K562 treated with DMSO at 1 percent for 4 hours (cell line): ENCODE data around the gene MT2A. TPM values are rescaled to one million over a fixed set of nuclear protein-coding genes. Genes with fewer than 3 reads are reported as not detected.

Source experiments
- total RNA-seq: library from RNA; unstranded; fragments of 300-600 nt; gene quantifications from 2 replicates; pipeline ENCODE4 v1.2.3, GENCODE V29; 2022; ENCODE audit not compliant: insufficient read depth

Gene MT2A
- 10.0 and 23.8 TPM in 2 replicates for total RNA-seq

GRCh38 chr16:56608043-56608875, at the start of gene MT2A:
Gene MT2A (plus strand): TSS chr16:56608584. CDS start chr16:56608656, 72 bp downstream.

GRCh38 chr16:56564793-56565477, 43.4 kb upstream of the MT2A start, which contains the start of gene MT4:
Gene MT4 (plus strand): TSS chr16:56565073. CDS start chr16:56565129, 56 bp downstream.

GRCh38 chr16:56589141-56590039, 19.0 kb upstream of the MT2A start, which contains the start of gene MT3:
Gene MT3 (plus strand): TSS chr16:56589528. CDS start chr16:56589591, 63 bp downstream.

GRCh38 chr16:56625140-56625942, 17.0 kb downstream of the MT2A start, which contains the start of gene MT1E:
Gene MT1E (plus strand): TSS chr16:56625781. CDS start chr16:56625852, 71 bp downstream.

GRCh38 chr16:56632156-56632847, 23.9 kb downstream of the MT2A start, which contains the start of gene MT1M:
Gene MT1M (plus strand): TSS chr16:56632659. CDS start chr16:56632732, 73 bp downstream.

GRCh38 chr16:56637814-56638750, 29.7 kb downstream of the MT2A start, which contains the start of gene MT1A:
Gene MT1A (plus strand): TSS chr16:56638666. CDS start chr16:56638739, 73 bp downstream.

GRCh38 chr16:56651586-56651985, 43.2 kb downstream of the MT2A start, which contains the start of gene MT1B:
Gene MT1B (plus strand): TSS chr16:56651886. CDS start chr16:56651954, 68 bp downstream.

GRCh38 chr16:56657555-56658326, 49.4 kb downstream of the MT2A start, which contains the start of gene MT1F:
Gene MT1F (plus strand): TSS chr16:56657959. CDS start chr16:56658059, 100 bp downstream.

Other genes starting within 250 kb of the MT2A start
- gene AMFR, start 183.0 kb upstream of the MT2A start, total RNA-seq: 106 and 107 TPM in 2 replicates
- 39.5 and 63.7 TPM in 2 replicates for gene NUDT21, start 157.3 kb upstream of the MT2A start, total RNA-seq
- 23.1 and 26.9 TPM in 2 replicates for gene OGFOD1, start 157.0 kb upstream of the MT2A start, total RNA-seq
- gene BBS2, start 88.6 kb upstream of the MT2A start, total RNA-seq: 12.4 and 21.7 TPM in 2 replicates
- gene MT4, start 43.5 kb upstream of the MT2A start, total RNA-seq: not detected in 2 replicates
- gene MT3, start 19.1 kb upstream of the MT2A start, total RNA-seq: not detected in 2 replicates
- not detected in 2 replicates for gene MT1E, start 17.2 kb downstream of the MT2A start, total RNA-seq
- not detected in 2 replicates for gene MT1M, start 24.1 kb downstream of the MT2A start, total RNA-seq
- gene MT1A, start 30.1 kb downstream of the MT2A start, total RNA-seq: not detected in 2 replicates
- gene MT1B, start 43.3 kb downstream of the MT2A start, total RNA-seq: not detected in 2 replicates
- not detected in 2 replicates for gene MT1F, start 49.4 kb downstream of the MT2A start, total RNA-seq
- not detected in 2 replicates for gene MT1G, start 59.5 kb downstream of the MT2A start, total RNA-seq
- not detected in 2 replicates for gene MT1H, start 61.2 kb downstream of the MT2A start, total RNA-seq
- gene MT1X, start 73.9 kb downstream of the MT2A start, total RNA-seq: 12.9 TPM in 1 of 2 replicates, not detected in the other
- 55.8 and 61.2 TPM in 2 replicates for gene NUP93, start 121.5 kb downstream of the MT2A start, total RNA-seq